Ammon's horn (tissue), 1 donor: Measurements from ENCODE around the gene NCKAP1.
"Not testable (repeated sequence)": the region's sequence is repeated elsewhere in the genome, so short reads cannot be mapped to it uniquely, and the experiment has no call there.

ENCODE experiments used
- DNase-seq: peaks from one replicate; pipeline ENCODE4 v3.0.0-alpha.2; 2016; ENCODE audit warnings: low spot score

NCKAP1 gene

GRCh38 chr2:183035954-183036669 is 2.1 kb downstream of the NCKAP1 start:
- DNase-seq, result no peak

- DNase-seq, result peak; percentile 11
Observed at GRCh38 chr2:183035298-183035953, 2.8 kb downstream of the NCKAP1 start.

GRCh38 chr2:183034806-183035205 is 3.5 kb downstream of the NCKAP1 start:
- no peak for DNase-seq

GRCh38 chr2:183033951-183034350 is 4.3 kb downstream of the NCKAP1 start:
- no peak for DNase-seq

GRCh38 chr2:183031911-183032794 is 6.1 kb downstream of the NCKAP1 start:
- DNase-seq, result no peak

GRCh38 chr2:183029219-183029618 is 9.0 kb downstream of the NCKAP1 start:
- DNase-seq, result no peak

- no peak for DNase-seq
Observed at GRCh38 chr2:183028108-183028507, 10.1 kb downstream of the NCKAP1 start.

- DNase-seq, result no peak
Observed at GRCh38 chr2:183027443-183027842, 10.8 kb downstream of the NCKAP1 start.

- no peak for DNase-seq
Observed at GRCh38 chr2:183026424-183026823, 11.8 kb downstream of the NCKAP1 start.

- no peak for DNase-seq
Observed at GRCh38 chr2:183025993-183026392, 12.3 kb downstream of the NCKAP1 start.

GRCh38 chr2:183024339-183025095 is 13.7 kb downstream of the NCKAP1 start:
- DNase-seq, result no peak

GRCh38 chr2:183022711-183023110 is 15.5 kb downstream of the NCKAP1 start:
- DNase-seq, result no peak

- no peak for DNase-seq
Observed at GRCh38 chr2:183021613-183022012, 16.6 kb downstream of the NCKAP1 start.

- DNase-seq, result no peak
Observed at GRCh38 chr2:183019718-183020442, 18.4 kb downstream of the NCKAP1 start.

- DNase-seq, result not testable (repeated sequence)
Observed at GRCh38 chr2:183017845-183018244, 20.4 kb downstream of the NCKAP1 start.

- DNase-seq, result no peak
Observed at GRCh38 chr2:183014005-183014404, 24.3 kb downstream of the NCKAP1 start.

- no peak for DNase-seq
Observed at GRCh38 chr2:183011743-183012142, 26.5 kb downstream of the NCKAP1 start.

- DNase-seq, result no peak
Observed at GRCh38 chr2:183010112-183010511, 28.1 kb downstream of the NCKAP1 start.

GRCh38 chr2:183009249-183009899 is 28.9 kb downstream of the NCKAP1 start:
- DNase-seq, result no peak

- no peak for DNase-seq
Observed at GRCh38 chr2:183001948-183002347, 36.3 kb downstream of the NCKAP1 start.

GRCh38 chr2:183000846-183001245 is 37.4 kb downstream of the NCKAP1 start:
- DNase-seq, result no peak
